ENCODE results near the gene GLCE. TPM values are rescaled to one million over a fixed set of nuclear protein-coding genes. Genes with fewer than 3 reads are reported as not detected.

The GLCE gene
- total and polyA plus RNA-seq, 4 donors: 6.8 to 26.3 (median 13.7) TPM

DNA sequence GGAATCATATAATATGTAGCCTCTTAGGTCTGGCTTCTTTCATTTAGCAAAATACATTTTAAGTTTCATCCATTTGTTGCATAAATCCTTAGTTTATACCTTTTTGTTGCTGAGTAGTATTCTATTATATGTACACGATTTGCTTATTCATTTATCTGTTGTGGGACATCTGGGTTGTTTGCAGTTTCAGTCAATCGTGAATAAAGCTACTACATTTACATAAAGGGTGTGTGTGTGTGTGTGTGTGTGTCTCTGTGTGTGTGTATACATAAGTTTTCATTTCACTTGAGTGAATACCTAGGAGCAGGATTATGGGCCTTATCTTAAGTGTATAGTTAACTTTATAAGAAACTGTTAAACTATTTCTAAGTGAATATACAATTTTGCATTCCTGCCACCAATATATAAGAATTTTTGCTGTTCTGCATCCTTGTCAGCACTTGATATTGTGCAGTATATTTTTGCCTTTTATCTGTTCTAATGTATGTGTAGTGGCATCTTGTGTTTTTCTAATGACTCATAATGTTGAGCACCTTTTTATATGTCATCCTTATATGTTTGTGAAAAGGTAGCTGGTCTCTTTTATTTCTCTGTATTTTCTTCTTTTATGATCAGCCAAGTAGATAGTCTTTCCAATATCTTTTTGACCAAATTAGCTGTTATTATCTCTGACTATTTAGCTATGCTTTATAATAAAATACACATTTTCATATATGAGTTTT, 55.0 kb downstream of the GLCE start:
- no peaks in the 10 kb centered on the region for H3K36me3 ChIP-seq (ENCODE audit: control insufficient read depth in 4 of 4, insufficient read depth in 3 of 4, low read depth in 1 of 4, low read length in 3 of 4)
- peaks cover 0 to 20% (median 3%) of the 10 kb centered on the region in 4 donors for H3K4me1 ChIP-seq (ENCODE audit: control insufficient read depth in 4 of 4, insufficient read depth in 4 of 4, low read length in 3 of 4)
- H3K9me3 ChIP-seq (ENCODE audit: control insufficient read depth in 4 of 4, low read length in 3 of 4): no peaks in the 10 kb centered on the region
- no peak overlapping the region for H3K27ac ChIP-seq (ENCODE audit: low read depth in 1 of 2, low read length in 2 of 2)
- WGBS: 76% methylated on average over 2 of the region's 2 CpGs
- no peak overlapping the region for H3K9ac ChIP-seq (ENCODE audit: low read depth in 1 of 2, low read length in 2 of 2)
- H3K4me3 ChIP-seq (ENCODE audit: low read depth in 1 of 3, low read length in 3 of 3): no peak overlapping the region
- H3K27me3 ChIP-seq (ENCODE audit: control insufficient read depth in 4 of 4, insufficient read depth in 4 of 4, low read length in 3 of 4): no peaks in the 10 kb centered on the region
- DNase-seq (ENCODE audit: low spot score): no peak
- TF ChIP-seq FOXA2 (IDR thresholded peaks at IDR 0.05) (no peak), NR2F2 (IDR thresholded peaks at IDR 0.05) (no peak), SP1 (IDR thresholded peaks at IDR 0.05) (no peak), HNF4A (conservative IDR thresholded peaks at IDR 0.05) (no peak), RXRA (IDR thresholded peaks at IDR 0.05) (no peak), JUND (IDR thresholded peaks at IDR 0.05) (no peak), HNF4G (IDR thresholded peaks at IDR 0.05) (no peak), TAF1 (conservative IDR thresholded peaks at IDR 0.05) (no peak), YY1 (IDR thresholded peaks at IDR 0.05) (no peak), ZBTB33 (IDR thresholded peaks at IDR 0.05) (no peak), ATF3 (IDR thresholded peaks at IDR 0.05) (no peak)

GRCh38 chr15:69217381-69217780, 56.9 kb downstream of the GLCE start:
- no peak overlapping the region for H3K27ac ChIP-seq (ENCODE audit: low read depth in 1 of 2, low read length in 2 of 2)
- H3K4me3 ChIP-seq (ENCODE audit: low read depth in 1 of 3, low read length in 3 of 3): no peak overlapping the region
- no peak for DNase-seq (ENCODE audit: low spot score)
- no peak overlapping the region for H3K9ac ChIP-seq (ENCODE audit: low read depth in 1 of 2, low read length in 2 of 2)
- TF ChIP-seq JUND (IDR thresholded peaks at IDR 0.05) (no peak), FOXA1 (IDR thresholded peaks at IDR 0.05) (no peak), CTCF (IDR thresholded peaks at IDR 0.05; ENCODE audit: low read depth, low read length, missing input control) (no peak), RXRA (IDR thresholded peaks at IDR 0.05) (no peak), ZBTB33 (IDR thresholded peaks at IDR 0.05) (no peak), NR2F2 (IDR thresholded peaks at IDR 0.05) (no peak), HNF4G (IDR thresholded peaks at IDR 0.05) (no peak), REST (IDR thresholded peaks at IDR 0.05) (no peak), YY1 (IDR thresholded peaks at IDR 0.05) (no peak), EGR1 (IDR thresholded peaks at IDR 0.05; ENCODE audit: low read depth in 2 of 2) (no peak)
- no peaks in the 10 kb centered on the region for H3K36me3 ChIP-seq (ENCODE audit: control insufficient read depth in 4 of 4, insufficient read depth in 3 of 4, low read depth in 1 of 4, low read length in 3 of 4)
- no peaks in the 10 kb centered on the region for H3K27me3 ChIP-seq (ENCODE audit: control insufficient read depth in 4 of 4, insufficient read depth in 4 of 4, low read length in 3 of 4)
- H3K4me1 ChIP-seq (ENCODE audit: control insufficient read depth in 4 of 4, insufficient read depth in 4 of 4, low read length in 3 of 4): peaks cover 2 to 17% (median 3%) of the 10 kb centered on the region in 4 donors
- H3K9me3 ChIP-seq (ENCODE audit: control insufficient read depth in 4 of 4, low read length in 3 of 4): no peaks in the 10 kb centered on the region

Data from liver (tissue), 9 donors.